HG03457 (cell line): ENCODE measurements around the gene RNF144A.

ENCODE experiments used
- ATAC-seq: cut with Tn5 transposase; IDR thresholded peaks from one replicate; pipeline ENCODE4 v1.9.1; 2021; ENCODE audit warnings: moderate number of reproducible peaks; ENCODE audit not compliant: unreplicated experiment

RNF144A gene

DNA sequence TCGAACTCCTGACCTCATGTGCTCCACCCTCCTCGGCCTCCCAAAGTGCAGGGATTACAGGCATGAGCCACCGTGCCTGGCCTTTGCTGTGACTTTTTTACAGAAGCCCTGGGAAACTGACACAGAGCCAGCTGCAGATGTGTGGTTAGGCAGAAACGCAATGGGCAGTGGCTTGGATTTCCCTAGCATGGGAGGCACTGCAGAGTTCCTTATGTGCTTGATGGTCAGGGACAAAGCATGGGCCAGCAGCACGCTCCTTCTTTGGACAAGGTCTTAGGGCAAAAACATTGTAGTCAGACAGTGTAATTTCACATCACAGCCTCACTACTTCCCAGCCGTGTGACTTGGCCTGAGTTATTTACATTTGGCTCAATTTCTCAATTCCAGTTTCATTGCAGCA lies 153.9 kb downstream of the RNF144A start:
- ATAC-seq = no peak

DNA sequence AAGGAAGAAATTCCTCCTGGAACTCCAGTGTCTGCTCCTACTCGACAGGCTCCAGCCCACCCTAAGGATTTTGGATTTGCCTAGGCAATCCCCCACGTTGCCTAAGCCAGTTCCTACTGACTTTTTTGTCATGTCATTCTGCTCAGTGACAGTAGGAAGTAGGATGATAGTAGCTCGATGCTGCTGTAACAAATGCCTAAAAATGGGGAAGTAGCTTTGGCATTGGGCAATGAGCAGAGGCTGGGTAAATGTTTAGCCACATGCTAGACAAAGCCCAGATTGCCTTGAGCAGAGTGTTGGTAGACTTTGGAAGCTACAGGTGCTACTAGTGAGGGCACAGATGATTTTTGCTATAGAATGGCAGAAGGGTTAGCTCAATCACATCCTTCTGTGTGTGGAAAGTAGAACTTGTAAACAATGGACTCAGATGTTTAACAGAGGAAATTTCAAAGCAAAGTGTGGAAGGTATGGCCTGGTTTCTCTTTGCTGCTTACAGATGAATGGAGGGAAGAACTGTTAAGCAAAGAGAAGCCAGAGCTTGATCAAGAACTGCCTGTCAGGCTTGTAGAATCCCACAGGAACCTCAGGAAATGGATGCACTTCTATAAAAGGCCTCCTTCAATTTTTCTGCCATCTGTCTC lies 154.8 kb downstream of the RNF144A start:
- no peak for ATAC-seq

DNA sequence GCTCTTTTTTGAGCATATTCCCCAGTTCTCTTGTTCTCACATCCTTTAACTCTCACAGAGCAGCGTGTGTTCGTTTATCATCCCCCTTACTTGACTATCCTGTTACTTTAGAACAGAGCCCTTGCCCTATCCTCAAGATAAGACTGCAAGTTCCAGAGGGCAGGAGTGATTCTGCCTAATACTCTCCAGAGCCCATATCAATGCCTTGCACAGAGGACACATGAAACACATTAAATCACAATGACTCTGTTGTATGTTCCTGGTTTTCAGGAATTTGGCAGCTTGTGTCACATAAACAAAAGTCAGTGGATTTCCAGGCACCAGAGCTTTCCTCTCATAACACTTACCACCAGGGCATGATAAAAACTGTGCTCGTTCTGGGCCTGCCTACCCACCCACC lies 156.7 kb downstream of the RNF144A start:
- ATAC-seq = no peak

DNA sequence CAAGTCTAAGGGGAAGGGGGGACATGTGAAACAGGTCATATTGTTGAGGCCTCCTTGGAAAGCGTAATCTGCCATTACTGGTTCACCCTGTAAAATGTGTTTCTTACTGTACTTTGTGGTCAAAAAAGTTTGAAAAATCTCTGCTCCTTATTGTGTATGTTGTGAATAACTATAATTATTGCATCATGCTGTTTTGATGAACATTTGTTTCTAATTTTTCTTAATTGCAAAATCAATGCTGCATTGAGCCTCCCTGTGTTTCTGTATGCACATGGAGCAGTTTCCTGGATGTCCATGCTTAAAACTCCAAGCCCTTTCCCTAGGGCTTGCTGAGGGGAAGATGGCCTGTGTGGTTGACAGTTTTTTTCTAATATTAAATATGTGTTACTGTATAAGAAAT lies 158.6 kb downstream of the RNF144A start:
- ATAC-seq = no peak

DNA sequence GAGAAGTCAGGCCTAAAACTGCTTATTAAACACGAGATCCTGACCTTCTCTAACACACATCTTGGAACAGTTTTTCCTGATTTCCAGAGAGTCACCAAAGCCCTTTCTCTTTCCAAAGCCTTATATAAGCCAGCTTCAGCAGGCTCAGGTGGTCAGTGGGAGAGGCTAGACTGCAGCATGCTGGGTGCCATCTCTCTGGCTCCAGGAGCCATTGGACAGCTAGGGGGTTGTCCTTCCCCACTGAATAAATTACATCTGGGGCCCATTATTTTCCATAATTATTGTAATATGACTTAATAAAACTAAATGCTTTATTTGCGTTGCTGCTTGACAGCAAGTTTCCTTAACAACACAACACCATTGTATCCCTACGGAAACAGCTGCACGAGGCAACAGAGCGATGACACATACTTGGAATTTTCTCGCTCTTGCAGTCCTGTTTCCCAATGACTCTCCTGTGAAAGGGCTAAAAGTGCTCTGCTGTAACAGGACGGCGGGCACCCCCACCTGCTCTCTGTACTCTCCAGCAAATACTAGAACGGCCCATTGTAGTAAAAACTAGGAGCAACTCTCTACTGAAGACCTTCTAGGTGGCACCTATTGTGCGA lies 160.6 kb downstream of the RNF144A start:
- no peak for ATAC-seq

DNA sequence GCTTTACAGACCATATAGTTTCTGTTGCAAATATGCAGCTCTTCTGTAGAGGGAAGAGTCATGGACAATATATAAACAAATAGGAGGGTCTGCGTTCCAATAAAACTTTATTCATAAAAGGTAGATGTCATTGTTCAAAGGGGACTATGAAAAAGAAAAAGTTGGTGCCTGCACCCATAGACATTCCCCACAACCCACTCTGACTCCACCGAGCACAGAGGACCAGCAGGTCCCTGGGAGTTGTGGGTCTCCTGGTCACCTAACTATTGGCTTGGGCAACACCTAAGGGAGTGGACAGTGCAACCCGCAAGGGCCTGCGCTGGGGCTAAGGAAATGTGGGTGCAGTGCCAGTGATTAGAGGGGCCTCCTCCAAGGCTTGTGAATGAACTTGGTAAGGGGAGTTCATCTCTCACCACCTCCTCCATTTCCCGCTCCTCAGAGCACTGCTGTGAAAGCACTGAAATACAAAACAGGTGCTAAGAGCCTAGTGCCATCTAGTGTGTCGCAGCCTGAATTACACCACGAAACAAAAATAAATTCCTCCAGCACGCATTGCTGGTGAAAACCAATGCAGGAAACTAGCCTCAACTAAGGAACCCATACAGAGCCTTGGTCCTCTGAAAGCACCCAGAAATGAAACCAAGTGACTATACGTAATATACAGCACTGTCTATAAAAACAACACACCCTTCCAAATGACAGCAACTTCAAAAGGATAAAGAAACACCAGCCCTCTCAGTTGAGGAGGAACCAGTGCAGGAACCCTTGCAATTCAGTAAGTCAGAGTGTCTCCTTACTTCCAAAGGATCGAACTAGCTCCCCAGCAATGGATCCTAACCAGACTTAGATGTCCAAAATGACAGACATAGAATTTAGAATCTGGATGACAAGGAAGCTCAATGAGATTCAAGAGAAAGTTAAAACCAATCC lies 166.6 kb downstream of the RNF144A start:
- no peak for ATAC-seq

DNA sequence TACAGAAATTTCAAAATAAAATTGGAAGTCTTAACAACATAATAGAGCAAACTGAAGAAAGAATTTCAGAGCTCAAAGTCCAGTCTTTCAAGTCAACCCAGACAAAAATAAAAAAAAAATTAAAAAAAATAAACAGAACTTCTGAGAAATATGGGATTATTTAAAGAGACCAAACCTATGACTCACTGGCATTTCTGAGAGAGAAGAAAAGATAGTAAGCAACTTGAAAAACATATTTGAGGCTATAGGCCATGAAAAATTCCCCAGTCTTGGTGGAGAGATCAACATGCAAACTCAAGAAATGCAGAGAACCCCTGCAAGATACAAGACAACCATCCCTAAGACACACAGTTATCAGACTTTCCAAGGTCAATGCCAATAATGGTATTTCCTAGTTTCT lies 167.4 kb downstream of the RNF144A start:
- ATAC-seq = no peak

DNA sequence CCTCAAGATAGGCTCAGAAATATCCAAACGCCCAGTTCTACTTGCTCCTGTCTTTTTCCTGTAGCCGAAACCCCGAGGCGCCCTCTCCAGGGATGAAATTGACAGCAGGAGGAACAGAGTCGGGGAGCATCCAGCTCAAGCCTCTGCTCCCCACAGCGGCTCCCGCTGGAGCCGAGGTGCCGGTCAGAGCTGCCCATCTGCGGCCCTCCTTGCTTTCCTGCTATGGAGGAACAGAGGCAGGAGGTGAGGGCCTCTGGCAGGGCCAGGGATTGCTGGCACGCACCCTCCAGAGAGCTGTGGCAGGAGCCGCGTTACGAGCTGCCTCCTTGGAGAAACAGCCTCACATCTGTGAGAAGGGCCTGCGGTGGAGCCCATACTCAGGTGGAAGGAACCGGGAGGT lies 172.1 kb downstream of the RNF144A start:
- ATAC-seq = no peak

DNA sequence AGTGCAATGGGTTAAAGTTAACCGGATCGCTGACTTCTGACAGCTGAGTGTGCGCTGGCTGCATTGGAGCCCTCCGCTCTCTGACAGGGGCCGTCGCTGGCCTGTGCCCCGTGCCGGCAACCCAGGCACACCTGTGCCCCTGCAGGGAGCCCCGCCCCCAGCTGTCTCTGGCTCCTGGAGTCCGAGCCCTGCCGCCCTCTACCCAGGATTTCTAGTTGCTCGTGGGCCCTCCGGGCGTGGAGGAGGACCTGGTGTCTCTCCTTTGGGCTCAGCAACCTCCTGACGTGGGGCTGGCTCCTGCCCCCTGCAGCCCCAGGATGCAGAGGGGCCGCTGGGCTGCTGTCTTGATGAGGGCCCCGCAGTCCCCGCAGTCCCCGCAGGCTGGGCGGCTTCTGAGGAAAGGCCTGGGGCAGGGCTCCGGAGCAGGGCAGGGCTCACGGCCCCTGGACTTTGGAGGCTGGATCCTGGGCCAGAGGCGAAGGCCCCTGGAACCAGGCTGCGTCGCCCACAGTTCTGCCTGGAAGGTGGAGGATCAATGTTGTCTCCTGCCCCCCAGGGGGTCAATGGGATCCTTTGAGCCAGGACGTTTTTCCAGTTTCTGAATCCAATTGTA lies 172.8 kb downstream of the RNF144A start:
- ATAC-seq = no peak

DNA sequence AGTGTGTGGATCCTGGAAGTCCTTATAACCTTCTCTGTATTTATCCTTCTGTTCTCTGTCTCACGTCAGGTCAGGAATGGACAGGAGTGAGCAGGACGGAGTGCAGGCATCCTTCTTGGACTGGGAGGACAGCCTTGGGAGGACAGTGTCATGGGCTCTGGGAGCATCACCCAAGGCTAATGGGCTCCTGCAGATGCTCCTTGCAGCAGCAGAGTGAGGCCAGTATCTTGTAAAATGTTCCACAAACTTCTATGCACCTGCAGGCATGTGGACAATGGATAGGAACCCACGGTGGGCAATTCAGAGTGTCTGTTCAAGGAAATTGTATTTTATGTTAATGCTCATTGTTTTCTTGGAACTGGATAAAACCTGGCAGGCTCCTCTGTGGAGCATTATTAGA lies 176.2 kb downstream of the RNF144A start:
- no peak for ATAC-seq
